K562 (cell line): Measurements from ENCODE around the gene ZIC2. TPM values are rescaled to one million over a fixed set of nuclear protein-coding genes. Genes with fewer than 3 reads are reported as not detected.

Experiments
- ATAC-seq: fragments of 200-7000 bp; cut with Tn5 transposase; 3 replicates; pipeline ENCODE4 v1.9.1; 2020; ENCODE audit warnings: moderate library complexity
- BruUV-seq: library from RNA; stranded (reverse); fragments of 400-500 nt; replicated peaks from 2 replicates; lab custom pipeline; 2021; lab: Mats Ljungman, UMichigan
- CTCF ChIA-PET: fragments of 300-600 bp; formaldehyde crosslinking; extraction: SDS; loops from one replicate; lab custom pipeline; 2021; ENCODE audit warnings: low intra/inter-chr PET ratio; lab: Yijun Ruan, JAX
- POLR2A ChIA-PET: fragments of 300-600, 350-650 bp; sonication (Branson Sonifier 250); formaldehyde crosslinking; extraction: SDS; loops from one replicate; lab custom pipeline; 2021; ENCODE audit warnings: antibody characterized with exemption, inconsistent platforms; lab: Yijun Ruan, JAX
- DNase-seq, 4 experiments: peaks; one replicate each; pipeline versions ENCODE4 v3.0.0 to v3.0.0-alpha.2; 2011 to 2018; ENCODE audit warnings: low spot score in 3 of 4, mixed read lengths in 3 of 4; ENCODE audit errors: extremely low read depth in 1 of 4
- FAIRE-seq: peaks from 2 replicates; lab custom pipeline; 2011; peaks lifted over from hg19 to GRCh38; lab: Jason Lieb, UNC
- H2AFZ ChIP-seq: 2 replicates; pipeline ENCODE4 v1.6.0; 2011; ENCODE audit warnings: low read depth, low read length, control low read depth, inconsistent platforms
- H3K27ac ChIP-seq: fragments of 200-600 bp; 3 replicates; pipeline ENCODE4 v1.8.0; 2011; ENCODE audit warnings: low read depth, mild to moderate bottlenecking, control low read depth, inconsistent platforms, low read length, moderate library complexity, mixed read lengths; ENCODE audit errors: extremely low read depth
- H3K27me3 ChIP-seq, 2 experiments: fragments of 300-600 bp in 1 of 2; 2 replicates in 1 of 2; 3 replicates in 1 of 2; pipeline versions ENCODE4 v1.6.0 to v1.8.0; 2011; ENCODE audit warnings: inconsistent platforms in 2 of 2, low read length in 2 of 2, mild to moderate bottlenecking in 1 of 2, mixed read lengths in 1 of 2, moderate library complexity in 1 of 2; ENCODE audit not compliant: control insufficient read depth in 2 of 2, insufficient read depth in 2 of 2
- H3K36me3 ChIP-seq: fragments of 300-600 bp; 3 replicates; pipeline ENCODE4 v1.8.0; 2011; ENCODE audit warnings: mild to moderate bottlenecking, low read length, inconsistent platforms; ENCODE audit not compliant: control insufficient read depth, insufficient read depth
- H3K4me1 ChIP-seq, 2 experiments: fragments of 200-600 bp in 1 of 2; replicated peaks in 1 of 2; 2 replicates in 1 of 2; 3 replicates in 1 of 2; pipeline versions ENCODE4 v1.5.1 to v1.8.0; 2011; ENCODE audit warnings: inconsistent platforms in 2 of 2, low read length in 2 of 2, mild to moderate bottlenecking in 1 of 2, mixed read lengths in 1 of 2, moderate library complexity in 1 of 2; ENCODE audit not compliant: control insufficient read depth in 2 of 2, insufficient read depth in 2 of 2
- H3K4me2 ChIP-seq: 2 replicates; pipeline ENCODE4 v1.6.1; 2011; ENCODE audit warnings: low read length, control low read depth, inconsistent platforms, mixed read lengths; ENCODE audit not compliant: insufficient read depth
- H3K4me3 ChIP-seq: fragments of 200-600 bp; sonication (generic), shearing (Covaris generic); 2 replicates; pipeline ENCODE4 v1.5.1; 2016; ENCODE audit warnings: control low read depth, inconsistent platforms
- H3K79me2 ChIP-seq: fragments of 200-600 bp; 3 replicates; pipeline ENCODE4 v1.8.0; 2011; ENCODE audit warnings: low read length, inconsistent platforms; ENCODE audit not compliant: control insufficient read depth, insufficient read depth
- H3K9ac ChIP-seq, 2 experiments: 2 replicates each; pipeline versions ENCODE4 v1.6.0 to v1.6.1; 2011; ENCODE audit warnings: low read depth in 2 of 2, low read length in 2 of 2, control low read depth in 1 of 2, inconsistent platforms in 1 of 2, mild to moderate bottlenecking in 1 of 2, mixed read lengths in 1 of 2; ENCODE audit not compliant: insufficient read depth in 1 of 2
- H3K9me1 ChIP-seq: one replicate; pipeline ENCODE4 v1.6.0; 2011; ENCODE audit warnings: inconsistent platforms, mild to moderate bottlenecking, low read length, moderate library complexity; ENCODE audit not compliant: control insufficient read depth, insufficient read depth
- H3K9me3 ChIP-seq: replicated peaks from 2 replicates; pipeline ENCODE4 v1.5.1; 2011; ENCODE audit warnings: low read depth, low read length, inconsistent platforms; ENCODE audit not compliant: control insufficient read depth, insufficient read depth
- H4K20me1 ChIP-seq: replicated peaks from 2 replicates; pipeline ENCODE4 v1.6.1; 2011; ENCODE audit warnings: low read length, inconsistent platforms, mixed read lengths; ENCODE audit not compliant: control insufficient read depth, insufficient read depth
- RBM34 ChIP-seq: fragments of 200-400 bp; formaldehyde crosslinking; IDR thresholded peaks from 2 replicates; pipeline ENCODE4 v1.6.1; 2018; ENCODE audit warnings: low read length, borderline replicate concordance; ENCODE audit not compliant: insufficient read depth
- ZFX ChIP-seq: sonication (generic); formaldehyde crosslinking; IDR thresholded peaks from 2 replicates; pipeline ENCODE4 v1.8.0; 2022; ENCODE audit warnings: mild to moderate bottlenecking, missing genetic modification reagents, moderate library complexity
- ZNF445 ChIP-seq: fragments of 250-450 bp; sonication (Bioruptor Pico); IDR thresholded peaks from 2 replicates; pipeline ENCODE4 v1.4.0; 2020; ENCODE audit warnings: low read depth, mild to moderate bottlenecking, moderate library complexity
- WGBS: fragments of 100-300 bp; shearing (Covaris generic); methylation state at CpG from one replicate; pipeline ENCODE4 v1.1.6; 2016; ENCODE audit warnings: low coverage, mixed read lengths; ENCODE audit not compliant: insufficient coverage; ENCODE audit errors: missing lambda C conversion rate; 5-methylcytosine and 5-hydroxymethylcytosine counted together
- in situ Hi-C: fragments of 300-500 bp; cut with MboI; formaldehyde crosslinking; loops from 4 replicates; pipeline ENCODE4 v1.15.0; 2018; ENCODE audit warnings: inconsistent platforms, mixed read lengths
- intact Hi-C: fragments of 100-400 bp; cut with micrococcal nuclease; formaldehyde crosslinking; loops from 2 replicates; pipeline ENCODE4 v1.14.2; 2022
- polyA plus RNA-seq, 8 experiments: library from polyadenylated mRNA; depleted of rRNA in 4 of 8; stranded (reverse) in 5 of 8; unstranded in 3 of 8; fragments of >200 nt; fragmentation: Nextera tagmentation in 2 of 8; fragmentation: Illumina TruSeq in 1 of 8; extraction: Ambion mirVana in 2 of 8; extraction: Trizol in 1 of 8; gene quantifications; 2 replicates each; pipeline versions ENCODE4 v1.2.1 to v1.2.3, GENCODE V29; 2011 to 2014; ENCODE audit warnings: inconsistent platforms in 1 of 8, missing spikeins in 1 of 8
- total RNA-seq, 7 experiments: library from RNA; depleted of rRNA in 6 of 7; stranded (reverse); fragments of >200 nt in 6 of 7; fragmentation: Illumina TruSeq in 2 of 7; extraction: Trizol in 2 of 7; gene quantifications; 2 replicates each; pipeline versions ENCODE4 v1.2.1 to v1.2.3, GENCODE V29; 2011 to 2021; ENCODE audit warnings: low replicate concordance in 1 of 7
- TF ChIP-seq, protein P1 (sequence below): fragments of 450-650 bp; conservative IDR thresholded peaks from 2 replicates; pipeline ENCODE4 v1.6.1; 2016; ENCODE audit warnings: missing genetic modification characterization, low read depth, mild to moderate bottlenecking, control low read depth, missing compliant biosample characterization

ZIC2 gene
- total and polyA plus RNA-seq, 9 of the 15 experiments (the other 6 are each of a cell fraction or from before 2014, with no cell fraction given) = 1.8 to 18.0 (median 4.5) TPM

- TF ChIP-seq, protein P1, sequence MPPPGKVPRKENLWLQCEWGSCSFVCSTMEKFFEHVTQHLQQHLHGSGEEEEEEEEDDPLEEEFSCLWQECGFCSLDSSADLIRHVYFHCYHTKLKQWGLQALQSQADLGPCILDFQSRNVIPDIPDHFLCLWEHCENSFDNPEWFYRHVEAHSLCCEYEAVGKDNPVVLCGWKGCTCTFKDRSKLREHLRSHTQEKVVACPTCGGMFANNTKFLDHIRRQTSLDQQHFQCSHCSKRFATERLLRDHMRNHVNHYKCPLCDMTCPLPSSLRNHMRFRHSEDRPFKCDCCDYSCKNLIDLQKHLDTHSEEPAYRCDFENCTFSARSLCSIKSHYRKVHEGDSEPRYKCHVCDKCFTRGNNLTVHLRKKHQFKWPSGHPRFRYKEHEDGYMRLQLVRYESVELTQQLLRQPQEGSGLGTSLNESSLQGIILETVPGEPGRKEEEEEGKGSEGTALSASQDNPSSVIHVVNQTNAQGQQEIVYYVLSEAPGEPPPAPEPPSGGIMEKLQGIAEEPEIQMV = no peak
- TF ChIP-seq ZNF445 (no peak), RBM34 (no peak), ZFX (CRISPR knock-in tag) (no peak)
- H3K27ac ChIP-seq = no peak overlapping the region
- 63% methylated on average over 5 of the region's 8 CpGs for WGBS
- H3K9me3 ChIP-seq = no peaks in the 10 kb centered on the region
- no peak overlapping the region for H2AFZ ChIP-seq
- no peak for DNase-seq
- no peaks in the 10 kb centered on the region for H3K27me3 ChIP-seq
- peaks cover 12% of the 10 kb centered on the region; the same call in 1 of the 3 replicates for H3K36me3 ChIP-seq
- BruUV-seq = no TSS peak
- ChIA-PET POLR2A (interaction anchor here (0.6 kb wide), 1 partner anchor 85 kb away, joined by 4 read pairs; no protein-coding TSS in a partner anchor), CTCF (no interaction called here)
- H4K20me1 ChIP-seq = no peaks in the 10 kb centered on the region
- H3K4me2 ChIP-seq = no peak overlapping the region
- intact Hi-C loops (no loop called here), in situ Hi-C loops (no loop called here)
- H3K4me3 ChIP-seq = no peak overlapping the region
- H3K4me1 ChIP-seq = peaks cover 0 to 31% of the 10 kb centered on the region in 2 experiments; a peak in 3 of 5 replicates
- ATAC-seq = no peak
- no peak for FAIRE-seq
- peaks cover 14% of the 10 kb centered on the region; the same call in 2 of the 3 replicates for H3K79me2 ChIP-seq
- no peak overlapping the region for H3K9ac ChIP-seq
- H3K9me1 ChIP-seq = no peaks in the 10 kb centered on the region
These were observed 15.3 kb upstream of the ZIC2 start for GRCh38 chr13:99966064-99966805.
